NCI-H510A treated with DMSO at 0.1 percent for 48 hours (cell line): Measurements from ENCODE around the gene ETFDH.
"Not testable (repeated sequence)": the region's sequence is repeated elsewhere in the genome, so short reads cannot be mapped to it uniquely, and the experiment has no call there.

ENCODE experiments used
- DNase-seq: peaks from one replicate; lab custom pipeline; 2025; lab: John Stamatoyannopoulos, UW

Gene ETFDH

GRCh38 chr4:158681629-158682028 lies 9.5 kb downstream of the ETFDH start:
- no peak for DNase-seq

- no peak for DNase-seq
Measured at GRCh38 chr4:158682066-158682465, 10.0 kb downstream of the ETFDH start.

- DNase-seq: no peak
Measured at GRCh38 chr4:158688813-158689212, 16.7 kb downstream of the ETFDH start.

GRCh38 chr4:158704274-158704673 lies 32.2 kb downstream of the ETFDH start:
- DNase-seq: no peak

- no peak for DNase-seq
Measured at GRCh38 chr4:158710814-158711213, 38.7 kb downstream of the ETFDH start.

GRCh38 chr4:158712622-158713021 lies 40.5 kb downstream of the ETFDH start:
- DNase-seq: not testable (repeated sequence)

- no peak for DNase-seq
Measured at GRCh38 chr4:158714937-158715336, 42.8 kb downstream of the ETFDH start.

GRCh38 chr4:158715802-158716201 lies 43.7 kb downstream of the ETFDH start:
- no peak for DNase-seq

- DNase-seq: no peak
Measured at GRCh38 chr4:158721680-158722079, 49.6 kb downstream of the ETFDH start.

- peak; percentile 4 for DNase-seq
Measured at GRCh38 chr4:158722291-158722916, 50.3 kb downstream of the ETFDH start.

GRCh38 chr4:158722917-158723793 lies 51.1 kb downstream of the ETFDH start, which contains the start of gene PPID:
PPID (minus strand) TSS chr4:158723396; CDS start chr4:158723288, 108 bp downstream.
- DNase-seq: peak; percentile 73

GRCh38 chr4:158724637-158725036 lies 52.5 kb downstream of the ETFDH start:
- DNase-seq: no peak

GRCh38 chr4:158726633-158727032 lies 54.5 kb downstream of the ETFDH start:
- DNase-seq: no peak

- no peak for DNase-seq
Measured at GRCh38 chr4:158728236-158728635, 56.1 kb downstream of the ETFDH start.

- peak; percentile 13 for DNase-seq
Measured at GRCh38 chr4:158729716-158730559, 57.8 kb downstream of the ETFDH start.

- DNase-seq: no peak
Measured at GRCh38 chr4:158738866-158739265, 66.8 kb downstream of the ETFDH start.

- DNase-seq: no peak
Measured at GRCh38 chr4:158739600-158739999, 67.5 kb downstream of the ETFDH start.

- no peak for DNase-seq
Measured at GRCh38 chr4:158741326-158742021, 69.4 kb downstream of the ETFDH start.

- not testable (repeated sequence) for DNase-seq
Measured at GRCh38 chr4:158746537-158746936, 74.4 kb downstream of the ETFDH start.

GRCh38 chr4:158750379-158750778 lies 78.3 kb downstream of the ETFDH start:
- DNase-seq: no peak

GRCh38 chr4:158754385-158755180 lies 82.5 kb downstream of the ETFDH start:
- no peak for DNase-seq
